Activated CD8-positive, alpha-beta memory T cell treated with anti-CD3 and anti-CD28 coated beads, Interleukin-2, amount 10 ng/mL, durations not matched to agents 7 days and 5 days (primary cell): ENCODE measurements around the gene PTGER4. TPM values are rescaled to one million over a fixed set of nuclear protein-coding genes. Genes with fewer than 3 reads are reported as not detected.

Source experiments
- ATAC-seq: fragments of 150-1000 bp; cut with Tn5 transposase; one replicate; pipeline ENCODE4 v1.10.0; 2021; ENCODE audit warnings: moderate library complexity
- CTCF ChIA-PET: fragments of 350-600 bp; sonication (Branson Sonifier 250); formaldehyde crosslinking; loops from one replicate; lab custom pipeline; 2021; ENCODE audit warnings: antibody characterized with exemption; lab: Charles Lee
- DNase-seq: peaks from one replicate; pipeline ENCODE4 v3.0.0-alpha.2; 2020
- H3K27ac Mint-ChIP-seq: one replicate; pipeline ENCODE4 v1.8.0; 2021; ENCODE audit warnings: mild to moderate bottlenecking, mixed read lengths
- H3K27me3 Mint-ChIP-seq: one replicate; pipeline ENCODE4 v1.8.0; 2021; ENCODE audit warnings: mixed read lengths
- H3K36me3 Mint-ChIP-seq: one replicate; pipeline ENCODE4 v1.8.0; 2021; ENCODE audit warnings: mild to moderate bottlenecking, mixed read lengths
- H3K4me1 Mint-ChIP-seq: one replicate; pipeline ENCODE4 v1.8.0; 2021; ENCODE audit warnings: mixed read lengths
- H3K4me3 Mint-ChIP-seq: one replicate; pipeline ENCODE4 v1.8.0; 2021; ENCODE audit warnings: mild to moderate bottlenecking, moderate library complexity, mixed read lengths
- H3K9me3 Mint-ChIP-seq: one replicate; pipeline ENCODE4 v1.8.0; 2022; ENCODE audit warnings: low read depth, mixed read lengths
- total RNA-seq, 2 experiments: library from RNA; stranded (reverse); gene quantifications; one replicate each; pipeline ENCODE4 v1.2.3, GENCODE V29; 2021

Gene PTGER4
- total RNA-seq, 2 experiments from 2014 or later = 50.8 to 79.1 TPM

- no peak for ATAC-seq
- Mint-ChIP-seq H3K9me3 (no peaks in the 10 kb centered on the region), H3K27me3 (no peaks in the 10 kb centered on the region), H3K4me3 (no peak overlapping the region), H3K27ac (peak overlapping the region; percentile 64), H3K36me3 (peaks cover 17% of the 10 kb centered on the region), H3K4me1 (peaks cover 38% of the 10 kb centered on the region)
- DNase-seq = no peak
- CTCF ChIA-PET = interaction anchor here (1.1 to 3.7 kb wide), 3 partner anchors 10 to 26 kb away, joined by 3 to 11 read pairs (median 4); no protein-coding TSS in a partner anchor
These were observed 2.9 kb upstream of the PTGER4 start for GRCh38 chr5:40676613-40677343.

DNA sequence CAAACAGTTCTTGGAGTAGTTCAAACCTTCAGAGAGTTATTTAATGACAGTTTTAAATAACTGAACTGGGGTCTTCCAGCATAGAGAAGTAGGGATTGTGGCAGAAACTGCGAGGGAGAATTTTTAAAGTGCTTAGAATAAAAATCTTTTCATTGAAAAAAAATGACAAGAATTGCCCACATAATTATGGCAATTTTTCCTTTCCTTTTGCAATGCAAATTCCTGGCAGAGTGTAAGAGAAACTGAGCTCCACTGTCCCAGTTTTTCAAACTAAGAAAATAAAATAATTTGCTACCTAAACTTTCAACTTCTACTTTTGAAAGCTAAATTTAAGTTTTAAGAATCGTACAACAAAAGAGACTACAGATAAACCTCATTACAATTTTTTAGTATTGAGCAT, 2.3 kb upstream of the PTGER4 start:
- Mint-ChIP-seq H3K27me3 (no peaks in the 10 kb centered on the region), H3K27ac (peak overlapping the region; percentile 58), H3K4me1 (peaks cover 38% of the 10 kb centered on the region), H3K9me3 (no peaks in the 10 kb centered on the region), H3K4me3 (no peak overlapping the region), H3K36me3 (peaks cover 24% of the 10 kb centered on the region)
- DNase-seq (no peak), ATAC-seq (no peak)
- CTCF ChIA-PET = interaction anchor here (3.7 kb wide), 1 partner anchor 23 kb away, joined by 11 read pairs; no protein-coding TSS in a partner anchor

DNA sequence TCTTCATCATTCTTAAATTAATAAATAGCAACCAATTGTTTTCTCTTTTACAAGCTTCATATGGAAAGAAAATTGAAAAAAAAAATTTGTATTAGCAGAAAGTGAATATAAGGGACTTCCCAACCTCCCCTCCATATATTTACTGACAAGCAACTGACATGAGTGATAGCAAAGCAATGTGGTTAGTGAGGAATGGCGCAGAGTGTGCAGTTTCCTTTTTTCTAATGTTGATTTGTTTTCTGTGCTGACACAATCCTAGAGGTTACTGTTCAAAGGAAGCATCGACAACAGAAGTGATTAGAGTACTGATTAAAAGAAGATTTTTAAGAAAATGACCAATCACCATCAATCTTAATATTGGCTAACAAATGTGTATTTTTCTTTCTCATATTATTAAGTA, 1.7 kb upstream of the PTGER4 start:
- no peak for DNase-seq

DNA sequence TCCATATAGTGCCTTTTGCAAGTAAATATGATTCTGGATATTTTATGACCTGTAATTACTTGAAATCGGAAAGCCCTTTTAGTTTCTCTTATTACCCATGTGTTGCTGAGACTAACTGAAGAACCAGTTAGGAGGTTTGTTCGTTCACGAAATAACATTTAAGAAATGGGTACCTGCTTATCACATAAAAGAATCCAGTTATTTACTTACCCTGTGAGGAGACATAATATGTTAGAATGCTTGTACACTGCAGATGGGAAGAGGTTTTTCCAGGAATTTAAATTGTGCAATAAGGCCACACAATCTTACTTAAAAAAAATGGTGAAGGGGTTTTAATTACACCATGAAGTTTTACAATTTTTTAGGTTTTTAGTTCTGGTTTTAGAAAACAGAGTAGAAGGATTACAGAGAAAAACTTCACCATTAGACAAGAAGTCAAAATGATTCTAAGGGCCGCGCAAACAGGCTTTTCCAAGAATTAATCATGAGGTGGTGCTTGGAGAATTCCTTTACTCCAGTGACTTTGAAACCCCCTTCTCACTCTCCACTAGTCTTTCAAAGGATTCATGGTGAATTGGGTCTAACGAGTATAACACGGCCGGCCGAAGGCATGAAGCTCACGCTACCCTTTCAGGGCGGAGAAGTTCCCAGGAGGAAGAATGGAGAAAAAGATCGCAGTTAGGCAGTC, 1.1 kb upstream of the PTGER4 start:
- no peaks in the 10 kb centered on the region for H3K27me3 Mint-ChIP-seq
- DNase-seq (no peak), ATAC-seq (no peak)
- peak overlapping the region; percentile 86 for H3K4me3 Mint-ChIP-seq
- CTCF ChIA-PET = interaction anchor here (4.4 kb wide), 1 partner anchor 26 kb away, joined by 24 read pairs; no protein-coding TSS in a partner anchor
- no peaks in the 10 kb centered on the region for H3K9me3 Mint-ChIP-seq
- peaks cover 35% of the 10 kb centered on the region for H3K36me3 Mint-ChIP-seq
- H3K4me1 Mint-ChIP-seq = peaks cover 38% of the 10 kb centered on the region
- peak overlapping the region; percentile 97 for H3K27ac Mint-ChIP-seq

More for the DNA sequence above, 1.7 kb upstream of the PTGER4 start:
- CTCF ChIA-PET = interaction anchor here (3.7 kb wide), 1 partner anchor 24 kb away, joined by 11 read pairs; no protein-coding TSS in a partner anchor
- peaks cover 30% of the 10 kb centered on the region for H3K36me3 Mint-ChIP-seq
- no peak for ATAC-seq
- H3K27me3 Mint-ChIP-seq = no peaks in the 10 kb centered on the region
- H3K4me3 Mint-ChIP-seq = peak overlapping the region; percentile 49
- peaks cover 38% of the 10 kb centered on the region for H3K4me1 Mint-ChIP-seq
- no peaks in the 10 kb centered on the region for H3K9me3 Mint-ChIP-seq
- H3K27ac Mint-ChIP-seq = peak overlapping the region; percentile 80

DNA sequence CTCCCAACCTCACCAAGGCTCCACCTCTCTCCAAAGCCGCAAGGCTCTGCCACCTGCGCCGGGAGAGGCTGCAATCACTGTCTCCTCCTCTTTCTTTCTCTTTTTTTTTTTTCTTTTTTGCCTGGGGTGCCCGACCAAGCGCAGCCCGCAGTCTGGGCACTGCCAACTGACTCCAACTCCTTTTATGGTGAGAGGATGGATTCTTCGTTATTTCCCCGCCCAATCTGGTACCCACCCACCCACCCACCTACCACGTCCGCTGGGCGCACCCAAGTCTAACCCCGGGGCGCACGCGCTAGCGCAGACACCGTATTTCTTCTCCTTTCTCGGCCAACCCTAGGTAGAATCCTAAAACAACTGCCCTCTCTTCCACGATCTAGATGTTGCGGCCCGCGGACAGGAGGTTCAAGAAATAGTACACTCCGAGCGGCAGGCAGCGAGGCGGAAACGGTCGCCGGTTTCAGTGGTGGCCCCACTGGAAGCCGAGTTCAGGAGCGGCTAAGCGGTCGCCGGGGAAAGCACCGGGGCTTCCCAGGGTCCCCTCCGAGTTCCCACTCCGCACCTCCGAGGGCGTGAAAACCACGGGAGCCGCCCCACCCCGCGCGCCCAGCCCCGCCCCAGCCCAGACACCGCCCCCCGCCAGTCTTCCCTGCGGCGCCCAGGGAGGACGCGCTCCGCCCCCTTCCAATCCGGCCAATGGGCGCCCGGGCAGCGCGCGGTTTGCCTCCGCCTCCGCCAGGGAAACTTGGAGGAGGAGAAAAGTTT, 385 bp upstream of the PTGER4 start:
- Mint-ChIP-seq H3K9me3 (no peaks in the 10 kb centered on the region), H3K27ac (peak overlapping the region; percentile 97), H3K27me3 (no peaks in the 10 kb centered on the region), H3K36me3 (peaks cover 41% of the 10 kb centered on the region), H3K4me3 (peak overlapping the region; percentile 86), H3K4me1 (peaks cover 40% of the 10 kb centered on the region)
- CTCF ChIA-PET = interaction anchor here (0.8 to 4.4 kb wide), 5 partner anchors 10 to 293 kb away, joined by 3 to 24 read pairs (median 4); no protein-coding TSS in a partner anchor
- peak; percentile 73 for ATAC-seq
- DNase-seq = peak; percentile 93

- H3K4me1 Mint-ChIP-seq = peaks cover 39% of the 10 kb centered on the region
- peak overlapping the region; percentile 86 for H3K4me3 Mint-ChIP-seq
- peak; percentile 7 for ATAC-seq
These were observed 1.1 kb downstream of the PTGER4 start for GRCh38 chr5:40680741-40681362.

DNA sequence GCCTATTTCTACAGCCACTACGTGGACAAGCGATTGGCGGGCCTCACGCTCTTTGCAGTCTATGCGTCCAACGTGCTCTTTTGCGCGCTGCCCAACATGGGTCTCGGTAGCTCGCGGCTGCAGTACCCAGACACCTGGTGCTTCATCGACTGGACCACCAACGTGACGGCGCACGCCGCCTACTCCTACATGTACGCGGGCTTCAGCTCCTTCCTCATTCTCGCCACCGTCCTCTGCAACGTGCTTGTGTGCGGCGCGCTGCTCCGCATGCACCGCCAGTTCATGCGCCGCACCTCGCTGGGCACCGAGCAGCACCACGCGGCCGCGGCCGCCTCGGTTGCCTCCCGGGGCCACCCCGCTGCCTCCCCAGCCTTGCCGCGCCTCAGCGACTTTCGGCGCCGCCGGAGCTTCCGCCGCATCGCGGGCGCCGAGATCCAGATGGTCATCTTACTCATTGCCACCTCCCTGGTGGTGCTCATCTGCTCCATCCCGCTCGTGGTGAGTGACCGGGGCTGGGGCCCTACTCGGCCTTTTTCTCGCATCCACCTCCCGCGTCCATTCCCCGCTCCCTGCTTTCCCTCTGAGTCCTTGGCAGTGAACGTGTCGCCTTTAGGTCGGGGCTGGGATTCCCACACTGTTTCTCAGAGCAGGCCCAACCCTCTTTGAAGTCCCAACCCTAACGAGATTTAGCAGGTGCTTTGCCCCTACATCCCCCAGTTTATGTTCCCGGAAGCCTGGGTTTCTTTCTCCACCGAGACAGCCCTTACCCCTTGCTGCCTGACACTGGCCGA, 1.8 kb downstream of the PTGER4 start:
- peak overlapping the region; percentile 97 for H3K27ac Mint-ChIP-seq
- ATAC-seq (peak; percentile 3), DNase-seq (peak; percentile 65)
- H3K27me3 Mint-ChIP-seq = no peaks in the 10 kb centered on the region
- CTCF ChIA-PET = interaction anchor here (0.8 to 4.4 kb wide), 8 partner anchors 9 to 1462 kb away, joined by 3 to 24 read pairs (median 4); partner anchors contain the start of gene FYB1
- peaks cover 61% of the 10 kb centered on the region for H3K36me3 Mint-ChIP-seq
- peak overlapping the region; percentile 86 for H3K4me3 Mint-ChIP-seq
- H3K4me1 Mint-ChIP-seq = peaks cover 39% of the 10 kb centered on the region
- no peaks in the 10 kb centered on the region for H3K9me3 Mint-ChIP-seq

More at GRCh38 chr5:40680741-40681362, 1.1 kb downstream of the PTGER4 start:
- CTCF ChIA-PET = interaction anchor here (0.6 to 4.4 kb wide), 7 partner anchors 10 to 307 kb away, joined by 3 to 24 read pairs (median 5); no protein-coding TSS in a partner anchor
- peaks cover 54% of the 10 kb centered on the region for H3K36me3 Mint-ChIP-seq
- H3K27ac Mint-ChIP-seq = peak overlapping the region; percentile 97
- DNase-seq = peak; percentile 73
- H3K27me3 Mint-ChIP-seq = no peaks in the 10 kb centered on the region
- no peaks in the 10 kb centered on the region for H3K9me3 Mint-ChIP-seq

GRCh38 chr5:40682154-40683017, 2.7 kb downstream of the PTGER4 start:
- peaks cover 39% of the 10 kb centered on the region for H3K4me1 Mint-ChIP-seq
- no peak for DNase-seq

GRCh38 chr5:40683305-40683704, 3.6 kb downstream of the PTGER4 start:
- H3K9me3 Mint-ChIP-seq = no peaks in the 10 kb centered on the region
- ATAC-seq = no peak
- peaks cover 46% of the 10 kb centered on the region for H3K4me1 Mint-ChIP-seq

More at GRCh38 chr5:40682154-40683017, 2.7 kb downstream of the PTGER4 start:
- Mint-ChIP-seq H3K27me3 (no peaks in the 10 kb centered on the region), H3K27ac (peak overlapping the region; percentile 97), H3K36me3 (peaks cover 67% of the 10 kb centered on the region), H3K4me3 (peak overlapping the region; percentile 86), H3K9me3 (no peaks in the 10 kb centered on the region)
- CTCF ChIA-PET = interaction anchor here (0.9 to 4.4 kb wide), 5 partner anchors 30 to 1463 kb away, joined by 3 to 24 read pairs (median 5); partner anchors contain the start of gene FYB1
- ATAC-seq = no peak

GRCh38 chr5:40685193-40685592, 5.5 kb downstream of the PTGER4 start:
- CTCF ChIA-PET = interaction anchor here (1.0 to 4.1 kb wide), 8 partner anchors 32 to 970 kb away, joined by 3 to 15 read pairs (median 4); no protein-coding TSS in a partner anchor
- peak overlapping the region; percentile 80 for H3K27ac Mint-ChIP-seq
- ATAC-seq (no peak), DNase-seq (no peak)
- H3K36me3 Mint-ChIP-seq = peaks cover 85% of the 10 kb centered on the region
- no peaks in the 10 kb centered on the region for H3K9me3 Mint-ChIP-seq
- peaks cover 60% of the 10 kb centered on the region for H3K4me1 Mint-ChIP-seq
- peak overlapping the region; percentile 86 for H3K4me3 Mint-ChIP-seq
- H3K27me3 Mint-ChIP-seq = no peaks in the 10 kb centered on the region

More at GRCh38 chr5:40683305-40683704, 3.6 kb downstream of the PTGER4 start:
- H3K4me3 Mint-ChIP-seq = peak overlapping the region; percentile 86
- H3K27me3 Mint-ChIP-seq = no peaks in the 10 kb centered on the region
- CTCF ChIA-PET = interaction anchor here (1.4 to 4.1 kb wide), 3 partner anchors 30 to 734 kb away, joined by 3 to 15 read pairs (median 5); no protein-coding TSS in a partner anchor
- H3K27ac Mint-ChIP-seq = peak overlapping the region; percentile 97
- peaks cover 76% of the 10 kb centered on the region for H3K36me3 Mint-ChIP-seq
- no peak for DNase-seq
